Measurements from ENCODE around the gene STAC2. TPM values are rescaled to one million over a fixed set of nuclear protein-coding genes. Genes with fewer than 3 reads are reported as not detected.

Gene STAC2
- total and polyA plus RNA-seq, 7 donors, result 0.07 to 1.2 (median 0.32) TPM; not detected in 1

- WGBS, 3 donors, result 52 to 84% (median 65%) methylated on average over 15 to 16 of the region's 16 CpGs
- Histone ChIP-seq H3K4me3 (peak overlapping the region; percentile 90), H3K36me3 (ENCODE audit: insufficient read depth in 1 of 2, low read depth in 1 of 2) (peaks cover 0 to 38% of the 10 kb centered on the region in 2 donors), H3K27me3 (ENCODE audit: insufficient read depth in 3 of 3, low read length in 2 of 3) (no peaks in the 10 kb centered on the region), H3K27ac (peak overlapping the region; percentile 97), H3K4me1 (peaks cover 37% of the 10 kb centered on the region), H3K9me3 (no peaks in the 10 kb centered on the region)
- ATAC-seq (no peak), DNase-seq (no peak)
- TF ChIP-seq, protein P1, sequence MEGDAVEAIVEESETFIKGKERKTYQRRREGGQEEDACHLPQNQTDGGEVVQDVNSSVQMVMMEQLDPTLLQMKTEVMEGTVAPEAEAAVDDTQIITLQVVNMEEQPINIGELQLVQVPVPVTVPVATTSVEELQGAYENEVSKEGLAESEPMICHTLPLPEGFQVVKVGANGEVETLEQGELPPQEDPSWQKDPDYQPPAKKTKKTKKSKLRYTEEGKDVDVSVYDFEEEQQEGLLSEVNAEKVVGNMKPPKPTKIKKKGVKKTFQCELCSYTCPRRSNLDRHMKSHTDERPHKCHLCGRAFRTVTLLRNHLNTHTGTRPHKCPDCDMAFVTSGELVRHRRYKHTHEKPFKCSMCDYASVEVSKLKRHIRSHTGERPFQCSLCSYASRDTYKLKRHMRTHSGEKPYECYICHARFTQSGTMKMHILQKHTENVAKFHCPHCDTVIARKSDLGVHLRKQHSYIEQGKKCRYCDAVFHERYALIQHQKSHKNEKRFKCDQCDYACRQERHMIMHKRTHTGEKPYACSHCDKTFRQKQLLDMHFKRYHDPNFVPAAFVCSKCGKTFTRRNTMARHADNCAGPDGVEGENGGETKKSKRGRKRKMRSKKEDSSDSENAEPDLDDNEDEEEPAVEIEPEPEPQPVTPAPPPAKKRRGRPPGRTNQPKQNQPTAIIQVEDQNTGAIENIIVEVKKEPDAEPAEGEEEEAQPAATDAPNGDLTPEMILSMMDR (IDR thresholded peaks at IDR 0.05), result no peak
- intact Hi-C loops (cut with DNase I), result no loop called here
Observed at GRCh38 chr17:39192901-39193300, 32.8 kb downstream of the STAC2 start.

DNA sequence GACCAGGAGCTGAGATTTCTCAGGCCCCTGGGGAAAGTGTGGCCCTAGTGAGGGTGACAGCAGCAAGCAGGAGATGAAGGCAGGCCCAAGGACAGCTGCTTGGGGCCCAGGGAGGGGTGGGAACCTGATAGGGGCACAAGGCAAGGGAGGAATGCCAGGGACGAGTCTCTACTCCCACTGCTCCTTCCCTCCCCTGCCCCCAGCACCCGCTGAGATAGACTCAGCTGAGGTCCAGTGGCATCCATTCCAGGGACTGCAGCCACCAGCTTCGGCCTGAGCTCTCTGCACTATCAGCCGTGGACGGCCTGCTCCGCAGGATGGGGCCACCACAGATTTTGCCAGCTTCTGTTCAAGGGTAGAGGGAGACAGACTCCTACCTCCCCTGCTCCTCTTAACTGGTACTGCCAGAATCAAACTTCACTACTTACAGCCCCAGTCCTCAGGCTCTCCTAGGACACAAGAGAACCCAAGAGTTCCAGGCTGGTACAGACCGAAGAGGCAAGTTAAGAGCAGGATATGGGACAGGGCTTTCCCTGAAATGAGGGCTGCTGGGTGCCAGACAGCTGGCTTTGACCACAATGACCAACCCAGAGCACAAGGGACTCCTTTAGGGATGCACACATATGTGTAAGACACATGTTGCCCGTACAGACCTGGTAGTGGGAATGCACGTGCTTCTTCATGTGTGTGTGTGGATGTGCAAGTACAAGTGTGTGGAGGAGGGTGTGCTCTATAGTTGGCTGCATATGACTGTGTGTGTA is 33.8 kb downstream of the STAC2 start:
- Histone ChIP-seq H3K27me3 (ENCODE audit: insufficient read depth in 3 of 3, low read length in 2 of 3) (no peaks in the 10 kb centered on the region), H3K4me3 (peak overlapping the region; percentile 90), H3K9me3 (no peaks in the 10 kb centered on the region), H3K4me1 (peaks cover 37% of the 10 kb centered on the region), H3K27ac (peak overlapping the region; percentile 97), H3K36me3 (ENCODE audit: insufficient read depth in 1 of 2, low read depth in 1 of 2) (peaks cover 0 to 48% of the 10 kb centered on the region in 2 donors)
- DNase-seq, result peak; percentile 75 to 91
- ATAC-seq, result peak; percentile 54 to 67 (median 60)
- intact Hi-C loops (cut with DNase I), result no loop called here
- TF ChIP-seq, protein P1 (IDR thresholded peaks at IDR 0.05), result no peak
- WGBS, 3 donors, result 37 to 47% (median 39%) methylated on average over 9 of the region's 9 CpGs

- Histone ChIP-seq H3K27me3 (ENCODE audit: insufficient read depth in 3 of 3, low read length in 2 of 3) (no peaks in the 10 kb centered on the region), H3K4me3 (no peak overlapping the region), H3K36me3 (ENCODE audit: insufficient read depth in 1 of 2, low read depth in 1 of 2) (peaks cover 3 to 86% of the 10 kb centered on the region in 2 donors), H3K27ac (peak overlapping the region; percentile 19), H3K4me1 (peaks cover 10% of the 10 kb centered on the region), H3K9me3 (no peaks in the 10 kb centered on the region)
- 83 to 90% (median 86%) methylated on average over 9 of the region's 9 CpGs for WGBS, 3 donors
- intact Hi-C loops (cut with DNase I), result no loop called here
- ATAC-seq, result no peak
- TF ChIP-seq, protein P1 (IDR thresholded peaks at IDR 0.05), result no peak
- DNase-seq, result no peak
Observed at GRCh38 chr17:39187152-39187830, 38.5 kb downstream of the STAC2 start.

DNA sequence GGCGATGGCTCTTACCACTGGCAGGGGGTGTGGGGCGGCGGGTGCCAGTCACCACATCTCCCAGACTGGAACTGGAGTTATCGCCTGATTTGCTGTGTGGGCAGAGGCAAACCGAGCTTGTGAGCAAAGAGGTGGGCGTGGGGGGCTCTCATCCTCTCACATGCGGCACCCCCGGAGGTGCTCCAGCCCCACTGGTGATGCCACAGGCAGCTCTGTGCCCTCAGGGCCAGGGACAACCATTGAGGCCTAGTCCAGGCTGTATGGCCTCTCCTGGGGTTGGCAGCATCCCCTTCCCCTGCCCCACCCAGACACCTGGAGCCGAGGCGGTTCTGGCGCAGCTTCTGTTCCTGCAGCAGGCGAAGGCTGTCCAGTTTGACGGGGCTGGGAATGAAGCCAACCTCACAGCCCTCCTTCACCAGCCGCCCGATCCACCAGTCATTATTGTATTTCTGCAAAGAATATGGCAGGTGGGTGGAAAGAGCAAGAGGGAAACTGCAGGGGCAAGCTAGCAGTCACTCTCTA is 39.2 kb downstream of the STAC2 start:
- Histone ChIP-seq H3K27ac (no peak overlapping the region), H3K9me3 (no peaks in the 10 kb centered on the region), H3K4me1 (peaks cover 5% of the 10 kb centered on the region), H3K36me3 (ENCODE audit: insufficient read depth in 1 of 2, low read depth in 1 of 2) (peaks cover 3 to 92% of the 10 kb centered on the region in 2 donors), H3K27me3 (ENCODE audit: insufficient read depth in 3 of 3, low read length in 2 of 3) (no peaks in the 10 kb centered on the region), H3K4me3 (no peak overlapping the region)
- TF ChIP-seq, protein P1 (IDR thresholded peaks at IDR 0.05), result no peak
- intact Hi-C loops (cut with DNase I), result no loop called here
- ATAC-seq (no peak), DNase-seq (no peak)
- 75 to 88% (median 75%) methylated on average over 14 to 15 of the region's 15 CpGs for WGBS, 3 donors

Data from psoas muscle (tissue), 8 donors.